DOHH2 (cell line): ENCODE measurements around the gene SLC39A1.
"Not testable (repeated sequence)": the region's sequence is repeated elsewhere in the genome, so short reads cannot be mapped to it uniquely, and the experiment has no call there.

ENCODE experiments used
- CTCF ChIP-seq: fragments of 200-600 bp; sonication (generic); IDR thresholded peaks from one replicate; pipeline ENCODE4 v1.5.1; 2014; ENCODE audit warnings: antibody characterized with exemption, mild to moderate bottlenecking, low read depth, low read length; ENCODE audit not compliant: poor library complexity, severe bottlenecking
- EZH2phosphoT487 ChIP-seq: fragments of 200-600 bp; sonication (generic); IDR thresholded peaks from 2 replicates; pipeline ENCODE4 v1.6.1; 2017; ENCODE audit warnings: borderline replicate concordance, mild to moderate bottlenecking, antibody characterized with exemption, low read length, moderate library complexity, mixed read lengths

DNA sequence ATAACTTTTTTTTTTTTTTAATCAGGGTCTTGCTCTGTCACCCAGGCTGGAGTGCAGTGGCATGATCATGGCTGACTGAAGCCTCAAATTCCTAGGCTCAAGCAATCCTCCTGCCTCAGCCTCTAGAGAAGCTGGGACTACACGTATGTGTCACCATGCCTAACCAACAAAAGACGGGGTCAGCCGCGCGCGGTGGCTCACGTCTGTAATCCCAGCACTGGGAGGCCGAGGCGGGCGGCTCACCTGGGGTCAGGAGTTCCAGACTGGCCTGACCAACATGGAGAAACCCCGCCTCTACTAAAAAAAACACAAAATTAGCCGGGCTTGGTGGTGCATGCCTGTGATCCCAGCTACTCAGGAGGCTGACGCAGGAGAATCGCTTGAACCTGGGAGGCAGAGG, 49.2 kb upstream of the SLC39A1 start:
- TF ChIP-seq CTCF, EZH2phosphoT487: not testable (repeated sequence)
